ENCODE results near the gene CDH15.

- TF ChIP-seq POLR2A (IDR thresholded peaks at IDR 0.05) (no peak), CTCF (IDR thresholded peaks at IDR 0.05) (no peak)
These were observed 37.3 kb upstream of the CDH15 start for GRCh38 chr16:89134269-89134668.
